Endothelial cell of umbilical vein (primary cell): Measurements from ENCODE around the gene OST4. TPM values are rescaled to one million over a fixed set of nuclear protein-coding genes. Genes with fewer than 3 reads are reported as not detected.

ENCODE experiments used
- BruUV-seq: library from RNA; stranded (reverse); fragments of 400-500 nt; replicated peaks from 2 replicates; lab custom pipeline; 2021; lab: Mats Ljungman, UMichigan
- CTCF ChIA-PET: fragments of 300-600, 350-600 bp; sonication (Branson Sonifier 250); formaldehyde crosslinking; loops from one replicate; lab custom pipeline; 2021; ENCODE audit warnings: antibody characterized with exemption, inconsistent platforms; lab: Charles Lee
- POLR2A ChIA-PET: fragments of 300-600, 350-600 bp; sonication (Branson Sonifier 250); formaldehyde crosslinking; loops from one replicate; lab custom pipeline; 2021; ENCODE audit warnings: antibody characterized with exemption, inconsistent platforms; lab: Charles Lee
- DNase-seq: peaks from one replicate; pipeline ENCODE4 v3.0.0-alpha.2; 2011; ENCODE audit warnings: low read depth, low spot score
- FAIRE-seq: peaks from 2 replicates; lab custom pipeline; 2011; peaks lifted over from hg19 to GRCh38; lab: Jason Lieb, UNC
- H2AFZ ChIP-seq: 2 replicates; pipeline ENCODE4 v1.6.0; 2012; ENCODE audit warnings: low read depth, low read length, control low read depth, inconsistent platforms
- H3K27ac ChIP-seq: 2 replicates; pipeline ENCODE4 v1.5.1; 2011; ENCODE audit warnings: low read depth, mild to moderate bottlenecking, control low read depth, low read length, moderate library complexity; ENCODE audit not compliant: insufficient read depth
- H3K27me3 ChIP-seq, 2 experiments: 2 replicates each; pipeline versions ENCODE4 v1.6.0 to v1.6.1; 2011; ENCODE audit warnings: low read length in 2 of 2, mixed read lengths in 1 of 2; ENCODE audit not compliant: control insufficient read depth in 2 of 2, insufficient read depth in 2 of 2
- H3K36me3 ChIP-seq, 2 experiments: 2 replicates in 1 of 2; 3 replicates in 1 of 2; pipeline ENCODE4 v1.5.1; 2011; ENCODE audit warnings: low read length in 2 of 2, mild to moderate bottlenecking in 1 of 2, moderate library complexity in 1 of 2; ENCODE audit not compliant: control insufficient read depth in 2 of 2, insufficient read depth in 2 of 2; ENCODE audit errors: extremely low read depth in 1 of 2
- H3K4me1 ChIP-seq: 3 replicates; pipeline ENCODE4 v1.5.1; 2011; ENCODE audit warnings: mild to moderate bottlenecking, low read length; ENCODE audit not compliant: control insufficient read depth, insufficient read depth; ENCODE audit errors: extremely low read depth
- H3K4me2 ChIP-seq: 2 replicates; pipeline ENCODE4 v1.6.1; 2011; ENCODE audit warnings: low read length, control low read depth, mixed read lengths; ENCODE audit not compliant: insufficient read depth
- H3K4me3 ChIP-seq, 3 experiments: fragments of 200-600 bp in 1 of 3; sonication (generic), shearing (Covaris generic) in 1 of 3; replicated peaks in 1 of 3; 2 replicates each; pipeline ENCODE4 v1.5.1; 2011 to 2016; ENCODE audit warnings: control low read depth in 3 of 3, low read length in 3 of 3, mild to moderate bottlenecking in 2 of 3, inconsistent platforms in 1 of 3, low read depth in 1 of 3, moderate library complexity in 1 of 3; ENCODE audit not compliant: insufficient read depth in 1 of 3
- H3K79me2 ChIP-seq: 2 replicates; pipeline ENCODE4 v1.6.0; 2012; ENCODE audit warnings: low read length, inconsistent platforms; ENCODE audit not compliant: control insufficient read depth, insufficient read depth
- H3K9ac ChIP-seq: replicated peaks from 2 replicates; pipeline ENCODE3; 2011; ENCODE audit warnings: low read length, control low read depth; ENCODE audit not compliant: insufficient read depth; ENCODE audit errors: extremely low read depth
- H3K9me1 ChIP-seq: replicated peaks from 3 replicates; pipeline ENCODE4 v1.6.0; 2011; ENCODE audit warnings: mild to moderate bottlenecking, low read length; ENCODE audit not compliant: control insufficient read depth, insufficient read depth; ENCODE audit errors: extremely low read depth
- H3K9me3 ChIP-seq: replicated peaks from 2 replicates; pipeline ENCODE4 v1.5.1; 2012; ENCODE audit warnings: low read length, inconsistent platforms; ENCODE audit not compliant: control insufficient read depth, insufficient read depth
- H4K20me1 ChIP-seq: replicated peaks from 2 replicates; pipeline ENCODE3; 2011; ENCODE audit warnings: mild to moderate bottlenecking, low read length; ENCODE audit not compliant: control insufficient read depth, insufficient read depth; ENCODE audit errors: extremely low read depth
- CTCF ChIP-seq, 2 donors: IDR thresholded peaks; 1 replicate in 1 of 2; 2 replicates in 1 of 2; pipeline ENCODE4 v1.5.1; 2011; ENCODE audit warnings: low read length in 2 of 2, mild to moderate bottlenecking in 2 of 2, moderate library complexity in 2 of 2, control low read depth in 1 of 2, inconsistent platforms in 1 of 2, low read depth in 1 of 2; ENCODE audit not compliant: insufficient read depth in 1 of 2; ENCODE audit errors: extremely low read depth in 1 of 2
- EZH2 ChIP-seq: IDR thresholded peaks from 2 replicates; pipeline ENCODE4 v1.6.1; 2012; ENCODE audit warnings: borderline replicate concordance, low read depth, mild to moderate bottlenecking, moderate library complexity, low read length, inconsistent platforms; ENCODE audit not compliant: severe bottlenecking
- FOS ChIP-seq: IDR thresholded peaks from 2 replicates; pipeline ENCODE4 v1.6.1; 2011; ENCODE audit warnings: mild to moderate bottlenecking, low read length, moderate library complexity, borderline replicate concordance; ENCODE audit not compliant: insufficient read depth
- GATA2 ChIP-seq: IDR thresholded peaks from 2 replicates; pipeline ENCODE4 v1.7.0; 2011; ENCODE audit warnings: low read depth, mild to moderate bottlenecking, moderate library complexity, mixed read lengths, low read length; ENCODE audit not compliant: insufficient read length, insufficient read depth
- JUN ChIP-seq: IDR thresholded peaks from 2 replicates; pipeline ENCODE4 v1.6.1; 2011; ENCODE audit warnings: borderline replicate concordance, low read depth; ENCODE audit not compliant: insufficient read length, insufficient read depth
- MYC ChIP-seq: IDR thresholded peaks from one replicate; pipeline ENCODE4 v1.6.1; 2011; ENCODE audit warnings: mild to moderate bottlenecking, low read depth, low read length
- POLR2A ChIP-seq: IDR thresholded peaks from 2 replicates; pipeline ENCODE4 v1.6.1; 2012; ENCODE audit warnings: low read depth, mild to moderate bottlenecking, control low read depth, low read length
- POLR2AphosphoS5 ChIP-seq: IDR thresholded peaks from 2 replicates; pipeline ENCODE4 v1.6.1; 2012; ENCODE audit warnings: low read depth, mild to moderate bottlenecking, control low read depth, low read length, moderate library complexity; ENCODE audit not compliant: insufficient read depth
- dilution Hi-C: fragments of 300-500 bp; cut with MboI; formaldehyde crosslinking; loops from one replicate; pipeline ENCODE4 v1.15.0; 2019; ENCODE audit warnings: low sequenced_read_pairs; ENCODE audit not compliant: extremely low pct_ligation_motif_present
- intact Hi-C: fragments of 100-400 bp; cut with micrococcal nuclease; formaldehyde crosslinking; loops from one replicate; pipeline ENCODE4 v1.10.0; 2022
- polyA plus RNA-seq, 4 experiments: library from polyadenylated mRNA; depleted of rRNA in 3 of 4; stranded (reverse) in 3 of 4; unstranded in 1 of 4; fragments of >200 nt; gene quantifications; 2 replicates each; pipeline versions ENCODE4 v1.2.1 to v1.2.3, GENCODE V29; 2011 to 2012; ENCODE audit warnings: missing spikeins in 1 of 4
- total RNA-seq: library from RNA; stranded (reverse); gene quantifications from 2 replicates; pipeline ENCODE4 v1.2.3, GENCODE V29; 2021
- TF ChIP-seq, protein P1 (sequence below): IDR thresholded peaks from 2 replicates; pipeline ENCODE4 v1.6.1; 2011; ENCODE audit not compliant: insufficient read depth, insufficient read length

Gene OST4
- total and polyA plus RNA-seq, 2 donors (not counting 3 experiments of a cell fraction or from before 2014, with no cell fraction given), result 415 to 1,189 TPM

DNA sequence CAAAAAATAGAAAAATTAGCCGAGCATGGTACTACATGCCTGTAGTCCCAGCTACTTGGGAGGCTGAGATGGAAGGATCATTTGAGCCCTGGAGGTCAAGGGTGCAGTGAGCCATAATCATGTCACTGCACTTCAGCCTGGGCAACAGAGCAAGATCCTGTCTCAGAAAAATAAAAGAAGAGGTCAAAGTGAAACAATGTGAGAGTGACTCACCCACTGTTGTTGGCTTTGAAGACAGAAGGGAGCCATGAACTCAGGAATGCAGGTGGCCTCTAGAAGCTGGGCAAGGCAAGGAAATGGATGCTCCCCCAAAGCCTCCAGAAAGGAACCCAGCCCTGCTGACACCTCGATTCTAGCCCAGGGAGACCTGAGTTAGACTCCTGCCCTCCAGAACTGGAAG lies 42.4 kb downstream of the OST4 start:
- Histone ChIP-seq H3K9me3 (no peaks in the 10 kb centered on the region), H3K4me3 (no peak overlapping the region), H3K36me3 (peaks cover 0 to 3% of the 10 kb centered on the region in 2 experiments), H3K27me3 (no peaks in the 10 kb centered on the region), H4K20me1 (no peaks in the 10 kb centered on the region), H3K79me2 (peaks cover 14% of the 10 kb centered on the region), H3K4me1 (peaks cover 9% of the 10 kb centered on the region), H3K27ac (no peak overlapping the region), H3K9me1 (no peaks in the 10 kb centered on the region), H3K9ac (no peak overlapping the region), H3K4me2 (no peak overlapping the region), H2AFZ (no peak overlapping the region)
- POLR2A ChIA-PET, result no interaction called here
- no TSS peak for BruUV-seq
- intact Hi-C loops, result no loop called here
- DNase-seq, result no peak
- peak; percentile 69 for FAIRE-seq
- dilution Hi-C loops, result no loop called here
- TF ChIP-seq POLR2AphosphoS5, result no peak
- TF ChIP-seq JUN, result peak; percentile 52
- TF ChIP-seq FOS, result peak; percentile 56
- CTCF ChIA-PET, result interaction anchor here (0.8 to 1.3 kb wide), 2 partner anchors 12 to 67 kb away, joined by 3 to 6 read pairs; no protein-coding TSS in a partner anchor

DNA sequence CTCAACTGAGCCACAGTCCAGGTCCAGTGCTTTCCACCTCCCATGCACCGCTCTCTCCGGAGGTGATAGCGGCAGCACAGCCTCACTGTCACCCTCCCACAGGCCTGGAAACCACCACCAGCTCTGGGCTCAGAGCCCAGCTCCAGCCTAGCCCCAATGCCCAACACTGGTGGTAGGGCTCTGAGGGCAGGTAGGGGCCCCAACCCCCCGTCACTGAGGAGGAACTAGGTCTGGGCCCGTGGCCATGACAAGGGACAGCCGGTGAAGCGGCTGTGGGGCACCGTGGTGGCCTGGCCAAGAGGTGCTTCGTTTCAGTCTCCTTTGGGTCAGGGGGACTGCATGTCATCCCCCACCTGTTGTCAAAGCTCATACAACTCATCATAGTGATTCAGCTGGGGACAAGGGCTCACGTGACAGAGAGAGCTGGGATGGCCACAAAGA lies 44.2 kb downstream of the OST4 start:
- Histone ChIP-seq H3K36me3 (peaks cover 0 to 10% of the 10 kb centered on the region in 2 experiments), H3K9ac (no peak overlapping the region), H3K4me3 (no peak overlapping the region), H3K4me2 (no peak overlapping the region), H3K4me1 (peaks cover 4% of the 10 kb centered on the region), H3K9me3 (no peaks in the 10 kb centered on the region), H3K27me3 (no peaks in the 10 kb centered on the region), H3K9me1 (no peaks in the 10 kb centered on the region), H4K20me1 (no peaks in the 10 kb centered on the region), H2AFZ (no peak overlapping the region), H3K79me2 (peaks cover 2% of the 10 kb centered on the region), H3K27ac (no peak overlapping the region)
- FAIRE-seq (no peak), DNase-seq (no peak)
- POLR2A ChIA-PET, result no interaction called here
- CTCF ChIA-PET, result no interaction called here
- dilution Hi-C loops, result no loop called here
- no TSS peak for BruUV-seq
- intact Hi-C loops, result no loop called here
- TF ChIP-seq POLR2AphosphoS5 (no peak), MYC (no peak), CTCF (IDR thresholded peaks at IDR 0.05; ENCODE audit: extremely low read depth in 1 of 2, insufficient read depth in 1 of 2, low read depth in 1 of 2, low read length in 2 of 2) (no peak), POLR2A (no peak), JUN (no peak), GATA2 (no peak), EZH2 (no peak), FOS (no peak)
- TF ChIP-seq, protein P1, sequence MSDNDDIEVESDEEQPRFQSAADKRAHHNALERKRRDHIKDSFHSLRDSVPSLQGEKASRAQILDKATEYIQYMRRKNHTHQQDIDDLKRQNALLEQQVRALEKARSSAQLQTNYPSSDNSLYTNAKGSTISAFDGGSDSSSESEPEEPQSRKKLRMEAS, result no peak
